Measurements from ENCODE around the gene EIF4EBP3.
A peak's percentile ranks its signal among the peaks of the same experiment; 100 is the strongest.

The EIF4EBP3 gene

GRCh38 chr5:140547508-140548299 lies at the start of gene EIF4EBP3:
TSS of gene EIF4EBP3 (plus strand) at chr5:140547662. CDS start at chr5:140547738, 76 bp downstream.
- DNase-seq (ENCODE audit: low read depth in 2 of 2): peak; percentile 67 to 70

GRCh38 chr5:140497897-140498296 lies 49.6 kb upstream of the EIF4EBP3 start:
- DNase-seq (ENCODE audit: low read depth in 2 of 2): no peak

- DNase-seq (ENCODE audit: low read depth in 2 of 2): no peak
These were observed 48.9 kb upstream of the EIF4EBP3 start for GRCh38 chr5:140498591-140498990.

- no peak for DNase-seq (ENCODE audit: low read depth in 2 of 2)
These were observed 44.6 kb upstream of the EIF4EBP3 start for GRCh38 chr5:140502834-140503233.

- DNase-seq (ENCODE audit: low read depth in 2 of 2): no peak
These were observed 37.6 kb upstream of the EIF4EBP3 start for GRCh38 chr5:140509898-140510297.

- DNase-seq (ENCODE audit: low read depth in 2 of 2): no peak
These were observed 34.3 kb upstream of the EIF4EBP3 start for GRCh38 chr5:140513124-140513523.

- no peak for DNase-seq (ENCODE audit: low read depth in 2 of 2)
These were observed 23.5 kb upstream of the EIF4EBP3 start for GRCh38 chr5:140524003-140524402.

- DNase-seq (ENCODE audit: low read depth in 2 of 2): no peak
These were observed 7.2 kb upstream of the EIF4EBP3 start for GRCh38 chr5:140540227-140540626.

GRCh38 chr5:140542972-140543371 lies 4.5 kb upstream of the EIF4EBP3 start:
- DNase-seq (ENCODE audit: low read depth in 2 of 2): no peak

GRCh38 chr5:140544986-140545385 lies 2.5 kb upstream of the EIF4EBP3 start:
- DNase-seq (ENCODE audit: low read depth in 2 of 2): no peak

GRCh38 chr5:140545606-140546005 lies 1.9 kb upstream of the EIF4EBP3 start:
- no peak for DNase-seq (ENCODE audit: low read depth in 2 of 2)

- no peak for DNase-seq (ENCODE audit: low read depth in 2 of 2)
These were observed 483 bp upstream of the EIF4EBP3 start for GRCh38 chr5:140546851-140547507.

- DNase-seq (ENCODE audit: low read depth in 2 of 2): no peak
These were observed 832 bp downstream of the EIF4EBP3 start for GRCh38 chr5:140548300-140548688.

GRCh38 chr5:140548791-140549190 lies 1.3 kb downstream of the EIF4EBP3 start:
- DNase-seq (ENCODE audit: low read depth in 2 of 2): no peak

- DNase-seq (ENCODE audit: low read depth in 2 of 2): no peak
These were observed 2.0 kb downstream of the EIF4EBP3 start for GRCh38 chr5:140549237-140550144.

GRCh38 chr5:140550147-140551079 lies 3.0 kb downstream of the EIF4EBP3 start:
- no peak for DNase-seq (ENCODE audit: low read depth in 2 of 2)

GRCh38 chr5:140551872-140552271 lies 4.4 kb downstream of the EIF4EBP3 start:
- no peak for DNase-seq (ENCODE audit: low read depth in 2 of 2)

GRCh38 chr5:140553657-140554056 lies 6.2 kb downstream of the EIF4EBP3 start:
- no peak for DNase-seq (ENCODE audit: low read depth in 2 of 2)

GRCh38 chr5:140554454-140554853 lies 7.0 kb downstream of the EIF4EBP3 start:
- DNase-seq (ENCODE audit: low read depth in 2 of 2): no peak

GRCh38 chr5:140555747-140556312 lies 8.4 kb downstream of the EIF4EBP3 start:
- DNase-seq (ENCODE audit: low read depth in 2 of 2): no peak

- DNase-seq (ENCODE audit: low read depth in 2 of 2): no peak
These were observed 9.0 kb downstream of the EIF4EBP3 start for GRCh38 chr5:140556438-140556837.
